Measurements from ENCODE around the gene SORCS2.

DNA sequence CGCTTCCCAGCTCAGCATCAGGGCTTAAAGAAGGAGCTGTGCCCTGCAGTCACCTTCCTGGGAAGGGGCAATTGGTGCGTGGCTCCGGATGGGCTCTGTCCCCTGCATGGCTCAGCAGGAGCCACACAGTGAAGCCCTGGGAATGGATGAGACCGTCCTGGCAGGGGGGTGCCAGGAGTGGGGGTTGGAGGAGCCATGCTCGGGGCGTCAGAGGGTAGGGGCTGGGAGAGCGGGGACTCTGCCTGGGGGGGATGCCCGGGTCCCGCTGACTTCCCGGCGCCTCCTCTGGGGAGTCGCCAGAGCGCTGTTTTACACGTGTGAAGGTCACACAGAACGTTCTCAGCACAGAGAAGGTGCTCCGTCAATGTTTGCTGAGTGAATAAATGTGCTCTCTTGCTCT, 563.2 kb downstream of the SORCS2 start:
- TF ChIP-seq, protein P1, sequence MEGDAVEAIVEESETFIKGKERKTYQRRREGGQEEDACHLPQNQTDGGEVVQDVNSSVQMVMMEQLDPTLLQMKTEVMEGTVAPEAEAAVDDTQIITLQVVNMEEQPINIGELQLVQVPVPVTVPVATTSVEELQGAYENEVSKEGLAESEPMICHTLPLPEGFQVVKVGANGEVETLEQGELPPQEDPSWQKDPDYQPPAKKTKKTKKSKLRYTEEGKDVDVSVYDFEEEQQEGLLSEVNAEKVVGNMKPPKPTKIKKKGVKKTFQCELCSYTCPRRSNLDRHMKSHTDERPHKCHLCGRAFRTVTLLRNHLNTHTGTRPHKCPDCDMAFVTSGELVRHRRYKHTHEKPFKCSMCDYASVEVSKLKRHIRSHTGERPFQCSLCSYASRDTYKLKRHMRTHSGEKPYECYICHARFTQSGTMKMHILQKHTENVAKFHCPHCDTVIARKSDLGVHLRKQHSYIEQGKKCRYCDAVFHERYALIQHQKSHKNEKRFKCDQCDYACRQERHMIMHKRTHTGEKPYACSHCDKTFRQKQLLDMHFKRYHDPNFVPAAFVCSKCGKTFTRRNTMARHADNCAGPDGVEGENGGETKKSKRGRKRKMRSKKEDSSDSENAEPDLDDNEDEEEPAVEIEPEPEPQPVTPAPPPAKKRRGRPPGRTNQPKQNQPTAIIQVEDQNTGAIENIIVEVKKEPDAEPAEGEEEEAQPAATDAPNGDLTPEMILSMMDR (IDR thresholded peaks at IDR 0.05; ENCODE audit: low read depth, low read length, poor library complexity, severe bottlenecking) = no peak
- TF ChIP-seq EZH2phosphoT487 (IDR thresholded peaks at IDR 0.05; ENCODE audit: borderline replicate concordance, low read length) = no peak

Data from DOHH2 (cell line).